IPS-15b (cell line): ENCODE data around the gene CDH19.

Experiments
- H3K27me3 ChIP-seq: one replicate; pipeline ENCODE4 v1.6.1; 2013; ENCODE audit warnings: low read length; ENCODE audit not compliant: control insufficient read depth, insufficient read depth
- H3K36me3 ChIP-seq: one replicate; pipeline ENCODE4 v1.6.1; 2013; ENCODE audit warnings: low read length; ENCODE audit not compliant: control insufficient read depth, insufficient read depth
- H3K4me1 ChIP-seq: one replicate; pipeline ENCODE4 v1.6.1; 2013; ENCODE audit warnings: mild to moderate bottlenecking, low read length; ENCODE audit not compliant: control insufficient read depth, insufficient read depth
- H3K4me3 ChIP-seq: one replicate; pipeline ENCODE4 v1.5.1; 2013; ENCODE audit warnings: low read depth, low read length
- H3K9ac ChIP-seq: one replicate; pipeline ENCODE4 v1.6.1; 2013; ENCODE audit warnings: low read depth, mild to moderate bottlenecking, low read length
- H3K9me3 ChIP-seq: one replicate; pipeline ENCODE4 v1.6.1; 2013; ENCODE audit warnings: mild to moderate bottlenecking, low read length; ENCODE audit not compliant: control insufficient read depth, insufficient read depth

Gene CDH19

GRCh38 chr18:66621816-66622576, 18.1 kb upstream of the CDH19 start:
- H3K27me3 ChIP-seq: no peaks in the 10 kb centered on the region
- no peaks in the 10 kb centered on the region for H3K36me3 ChIP-seq
- H3K4me3 ChIP-seq: no peak overlapping the region
- H3K9me3 ChIP-seq: no peaks in the 10 kb centered on the region
- no peak overlapping the region for H3K9ac ChIP-seq
- H3K4me1 ChIP-seq: no peaks in the 10 kb centered on the region

- Histone ChIP-seq H3K9ac (no peak overlapping the region), H3K36me3 (no peaks in the 10 kb centered on the region), H3K4me3 (no peak overlapping the region), H3K9me3 (no peaks in the 10 kb centered on the region), H3K27me3 (no peaks in the 10 kb centered on the region), H3K4me1 (no peaks in the 10 kb centered on the region)
Measured at GRCh38 chr18:66616523-66616983, 12.7 kb upstream of the CDH19 start.

- no peaks in the 10 kb centered on the region for H3K4me1 ChIP-seq
- no peak overlapping the region for H3K4me3 ChIP-seq
- H3K27me3 ChIP-seq: no peaks in the 10 kb centered on the region
- H3K36me3 ChIP-seq: no peaks in the 10 kb centered on the region
- no peaks in the 10 kb centered on the region for H3K9me3 ChIP-seq
- no peak overlapping the region for H3K9ac ChIP-seq
Measured at GRCh38 chr18:66615176-66615575, 11.3 kb upstream of the CDH19 start.

GRCh38 chr18:66607632-66608031, 3.7 kb upstream of the CDH19 start:
- H3K4me3 ChIP-seq: no peak overlapping the region
- no peak overlapping the region for H3K9ac ChIP-seq
- H3K4me1 ChIP-seq: no peaks in the 10 kb centered on the region
- H3K9me3 ChIP-seq: no peaks in the 10 kb centered on the region
- no peaks in the 10 kb centered on the region for H3K27me3 ChIP-seq
- H3K36me3 ChIP-seq: no peaks in the 10 kb centered on the region

GRCh38 chr18:66601649-66602048, 2.2 kb downstream of the CDH19 start:
- Histone ChIP-seq H3K4me1 (no peaks in the 10 kb centered on the region), H3K27me3 (no peaks in the 10 kb centered on the region), H3K9ac (no peak overlapping the region), H3K4me3 (no peak overlapping the region), H3K36me3 (no peaks in the 10 kb centered on the region), H3K9me3 (no peaks in the 10 kb centered on the region)

- Histone ChIP-seq H3K9me3 (no peaks in the 10 kb centered on the region), H3K4me3 (no peak overlapping the region), H3K4me1 (no peaks in the 10 kb centered on the region), H3K27me3 (no peaks in the 10 kb centered on the region), H3K36me3 (no peaks in the 10 kb centered on the region), H3K9ac (no peak overlapping the region)
Measured at GRCh38 chr18:66599190-66599589, 4.7 kb downstream of the CDH19 start.

GRCh38 chr18:66587430-66587829, 16.5 kb downstream of the CDH19 start:
- H3K9ac ChIP-seq: no peak overlapping the region
- H3K36me3 ChIP-seq: no peaks in the 10 kb centered on the region
- H3K9me3 ChIP-seq: no peaks in the 10 kb centered on the region
- H3K4me1 ChIP-seq: no peaks in the 10 kb centered on the region
- H3K27me3 ChIP-seq: no peaks in the 10 kb centered on the region
- H3K4me3 ChIP-seq: no peak overlapping the region

GRCh38 chr18:66582211-66582610, 21.7 kb downstream of the CDH19 start:
- Histone ChIP-seq H3K4me1 (no peaks in the 10 kb centered on the region), H3K9me3 (no peaks in the 10 kb centered on the region), H3K36me3 (no peaks in the 10 kb centered on the region), H3K9ac (no peak overlapping the region), H3K27me3 (no peaks in the 10 kb centered on the region), H3K4me3 (no peak overlapping the region)

- Histone ChIP-seq H3K4me1 (no peaks in the 10 kb centered on the region), H3K27me3 (no peaks in the 10 kb centered on the region), H3K36me3 (no peaks in the 10 kb centered on the region), H3K9me3 (no peaks in the 10 kb centered on the region), H3K9ac (no peak overlapping the region), H3K4me3 (no peak overlapping the region)
Measured at GRCh38 chr18:66575263-66575662, 28.6 kb downstream of the CDH19 start.

- H3K36me3 ChIP-seq: no peaks in the 10 kb centered on the region
- no peaks in the 10 kb centered on the region for H3K4me1 ChIP-seq
Measured at GRCh38 chr18:66571845-66572244, 32.0 kb downstream of the CDH19 start.

GRCh38 chr18:66566616-66567015, 37.3 kb downstream of the CDH19 start:
- no peaks in the 10 kb centered on the region for H3K9me3 ChIP-seq
- no peaks in the 10 kb centered on the region for H3K4me1 ChIP-seq
- no peaks in the 10 kb centered on the region for H3K36me3 ChIP-seq
- no peak overlapping the region for H3K4me3 ChIP-seq
- H3K27me3 ChIP-seq: no peaks in the 10 kb centered on the region
- H3K9ac ChIP-seq: no peak overlapping the region

More at GRCh38 chr18:66571845-66572244, 32.0 kb downstream of the CDH19 start:
- no peaks in the 10 kb centered on the region for H3K27me3 ChIP-seq
- H3K9ac ChIP-seq: no peak overlapping the region
- no peaks in the 10 kb centered on the region for H3K9me3 ChIP-seq
- H3K4me3 ChIP-seq: no peak overlapping the region

GRCh38 chr18:66564236-66564635, 39.7 kb downstream of the CDH19 start:
- no peak overlapping the region for H3K9ac ChIP-seq
- H3K4me3 ChIP-seq: no peak overlapping the region
- H3K27me3 ChIP-seq: no peaks in the 10 kb centered on the region
- H3K4me1 ChIP-seq: no peaks in the 10 kb centered on the region
- no peaks in the 10 kb centered on the region for H3K36me3 ChIP-seq
- H3K9me3 ChIP-seq: no peaks in the 10 kb centered on the region
